Adrenal gland (tissue), 12 donors: ENCODE data around the gene R3HDM4. TPM values are rescaled to one million over a fixed set of nuclear protein-coding genes. Genes with fewer than 3 reads are reported as not detected.

ENCODE experiments used
- DNase-seq, 7 donors: peaks; one replicate each; pipeline ENCODE4 v3.0.0-alpha.2; 2019 to 2020
- H3K27ac ChIP-seq, 5 donors: fragments of 200-600 bp; sonication (generic) in 4 of 5; 1 replicate in 3 of 5; 2 replicates in 2 of 5; pipeline versions ENCODE4 v1.5.1 to v1.8.0; 2016 to 2020; ENCODE audit warnings: mild to moderate bottlenecking in 1 of 5
- H3K27me3 ChIP-seq: fragments of 200-600 bp; 2 replicates; pipeline ENCODE4 v1.8.0; 2021
- H3K36me3 ChIP-seq, 2 donors: fragments of 200-600 bp; replicated peaks in 1 of 2; 1 replicate in 1 of 2; 2 replicates in 1 of 2; pipeline versions ENCODE4 v1.5.1 to v1.8.0; 2018 to 2022
- H3K4me1 ChIP-seq, 2 donors: fragments of 200-600 bp; replicated peaks in 1 of 2; 1 replicate in 1 of 2; 2 replicates in 1 of 2; pipeline versions ENCODE4 v1.5.1 to v1.8.0; 2018 to 2021
- H3K4me3 ChIP-seq, 4 donors: fragments of 200-600 bp; sonication (generic) in 3 of 4; one replicate each; pipeline ENCODE4 v1.5.1; 2016 to 2018
- H3K9me3 ChIP-seq, 3 donors: fragments of 200-600 bp; sonication (generic) in 1 of 3; replicated peaks in 1 of 3; 1 replicate in 2 of 3; 2 replicates in 1 of 3; pipeline versions ENCODE4 v1.5.1 to v1.8.0; 2016 to 2021
- CTCF ChIP-seq, 6 experiments: fragments of 450-650 bp in 4 of 6; fragments of 200-600 bp in 2 of 6; sonication (generic) in 1 of 6; IDR thresholded peaks; 1 replicate in 5 of 6; 2 replicates in 1 of 6; pipeline versions ENCODE4 v1.5.1 to v1.8.0; 2016 to 2021; ENCODE audit warnings: antibody characterized with exemption in 6 of 6, mild to moderate bottlenecking in 2 of 6, moderate library complexity in 1 of 6
- POLR2A ChIP-seq, 2 donors: fragments of 450-650 bp; IDR thresholded peaks; one replicate each; pipeline ENCODE4 v1.6.1; 2017; ENCODE audit warnings: antibody characterized with exemption in 2 of 2, mild to moderate bottlenecking in 2 of 2, moderate library complexity in 1 of 2
- WGBS, 4 donors: extraction: QIAGEN DNeasy Blood & Tissue Kit in 2 of 4; methylation state at CpG; one replicate each; pipeline versions ENCODE4 v1.1.5 to v1.1.7; 2013 to 2017; 5-methylcytosine and 5-hydroxymethylcytosine counted together
- intact Hi-C, 2 donors: fragments of 100-400 bp; cut with DNase I; formaldehyde crosslinking; loops; one replicate each; pipeline versions ENCODE4 v1.14.1 to v1.15.0; 2022 to 2023
- polyA plus RNA-seq, 3 donors: library from polyadenylated mRNA; stranded (reverse); fragments of 200-250 nt in 2 of 3; fragments of 350-450 nt in 1 of 3; fragmentation: Illumina TruSeq in 1 of 3; extraction: RNeasy Lipid Tissue Mini Kit (QIAGEN cat#74804) in 1 of 3; gene quantifications; one replicate each; pipeline ENCODE4 v1.2.3, GENCODE V29; 2013 to 2014
- total RNA-seq, 9 donors: library from RNA; depleted of rRNA in 4 of 9; stranded (reverse); fragments of >200 nt in 4 of 9; fragments of 120-200 nt in 1 of 9; fragmentation: NEBNext Ultra II Directional in 1 of 9; extraction: Animal tissue kit (Norgen Biotek cat#: 25700) in 1 of 9; gene quantifications; one replicate each; pipeline versions ENCODE4 v1.1.0 to v1.2.4, GENCODE V29; 2013 to 2023
- donor health status: healthy with polysubstance abuse.
- donor health status: Bipolar disorder and iron deficiency.
- donor health status: DM: yes; HTN: yes; CAD: no.
- donor health status: DM: no; HTN: no; CAD: no.
- donor health status: DM: no; HTN: no; CAD: no.
- donor health status: DM: yes; HTN: yes; CAD: no.

The R3HDM4 gene
- total and polyA plus RNA-seq, 12 donors, result 8.9 to 59.5 (median 29.6) TPM

- intact Hi-C loops, result no loop called here
- H3K9me3 ChIP-seq, result no peaks in the 10 kb centered on the region
- 84 to 89% (median 87%) methylated on average over 15 to 18 of the region's 18 CpGs for WGBS, 4 donors
Observed at GRCh38 chr19:876089-876488, 36.9 kb downstream of the R3HDM4 start.

GRCh38 chr19:875265-875879 lies 37.6 kb downstream of the R3HDM4 start:
- Histone ChIP-seq H3K27ac (no peak overlapping the region), H3K36me3 (peaks cover 0 to 28% of the 10 kb centered on the region in 2 donors), H3K27me3 (no peaks in the 10 kb centered on the region), H3K4me1 (peaks cover 8 to 9% of the 10 kb centered on the region in 2 donors), H3K9me3 (no peaks in the 10 kb centered on the region), H3K4me3 (no peak overlapping the region)
- intact Hi-C loops, result no loop called here
- WGBS, 4 donors, result 94 to 95% (median 94%) methylated on average over 23 to 28 of the region's 28 CpGs
- no peak for DNase-seq
- TF ChIP-seq CTCF (IDR thresholded peaks at IDR 0.05) (no peak), POLR2A (IDR thresholded peaks at IDR 0.05) (no peak)

More at GRCh38 chr19:876089-876488, 36.9 kb downstream of the R3HDM4 start:
- TF ChIP-seq CTCF (IDR thresholded peaks at IDR 0.05) (no peak), POLR2A (IDR thresholded peaks at IDR 0.05) (no peak)
- Histone ChIP-seq H3K27me3 (no peaks in the 10 kb centered on the region), H3K4me1 (peaks cover 8 to 9% of the 10 kb centered on the region in 2 donors), H3K27ac (no peak overlapping the region), H3K36me3 (peaks cover 0 to 30% of the 10 kb centered on the region in 2 donors), H3K4me3 (no peak overlapping the region)
- DNase-seq, result no peak

GRCh38 chr19:873561-874041 lies 39.4 kb downstream of the R3HDM4 start:
- no peak overlapping the region for H3K27ac ChIP-seq
- H3K36me3 ChIP-seq, result peaks cover 0 to 30% of the 10 kb centered on the region in 2 donors
- H3K4me1 ChIP-seq, result peaks cover 12 to 18% of the 10 kb centered on the region in 2 donors
- intact Hi-C loops, result no loop called here
- no peak for TF ChIP-seq CTCF (IDR thresholded peaks at IDR 0.05)
- no peak for TF ChIP-seq POLR2A (IDR thresholded peaks at IDR 0.05)
- no peak overlapping the region for H3K4me3 ChIP-seq
- H3K9me3 ChIP-seq, result no peaks in the 10 kb centered on the region
- H3K27me3 ChIP-seq, result no peaks in the 10 kb centered on the region
- 92 to 98% (median 94%) methylated on average over 7 to 22 of the region's 22 CpGs for WGBS, 4 donors
- no peak for DNase-seq

GRCh38 chr19:873084-873483 lies 39.9 kb downstream of the R3HDM4 start:
- Histone ChIP-seq H3K9me3 (no peaks in the 10 kb centered on the region), H3K4me1 (peaks cover 12 to 18% of the 10 kb centered on the region in 2 donors), H3K36me3 (peaks cover 0 to 36% of the 10 kb centered on the region in 2 donors), H3K27me3 (no peaks in the 10 kb centered on the region), H3K27ac (no peak overlapping the region), H3K4me3 (no peak overlapping the region)
- WGBS, 4 donors, result 72 to 100% (median 81%) methylated on average over 4 to 12 of the region's 13 CpGs
- DNase-seq, result peak in 3 of 7 donors; percentile 50 to 72 (median 54)
- no peak for TF ChIP-seq CTCF (IDR thresholded peaks at IDR 0.05)
- TF ChIP-seq POLR2A (IDR thresholded peaks at IDR 0.05), result no peak
- intact Hi-C loops, result no loop called here
